Measurements from ENCODE around the gene TMEM30A.

The TMEM30A gene

DNA sequence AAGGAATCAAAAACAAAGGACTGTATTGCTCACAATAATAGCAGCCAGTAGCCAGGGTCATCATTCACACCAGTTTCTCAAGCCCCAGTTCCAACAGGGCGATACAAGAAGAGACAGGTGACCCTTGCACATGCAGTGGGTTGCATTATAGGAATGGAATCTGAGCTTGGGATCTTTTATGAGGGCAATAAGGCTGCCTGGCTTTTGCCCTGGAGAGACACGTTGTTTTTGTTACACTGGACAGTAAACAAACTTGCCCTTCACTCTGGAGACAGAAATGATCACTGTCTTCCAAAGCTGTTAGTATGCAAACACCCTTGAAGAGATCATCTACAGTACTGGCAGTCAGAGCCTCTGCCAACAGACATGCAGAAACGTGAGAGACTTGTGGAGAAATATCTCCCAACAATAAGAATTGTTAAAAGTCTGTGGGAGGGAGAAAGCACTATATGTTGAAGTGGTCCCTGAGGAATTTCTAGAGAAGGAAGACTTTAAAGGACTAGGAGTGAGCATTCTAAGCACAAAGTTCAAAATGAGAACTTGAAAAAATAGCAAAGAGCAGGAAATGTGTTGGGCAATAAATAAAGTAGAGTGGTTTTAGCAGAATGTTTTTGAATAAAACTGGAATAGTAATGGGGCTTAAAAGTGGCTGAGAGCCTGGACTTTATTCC is 72.5 kb downstream of the TMEM30A start:
- DNase-seq = no peak

DNA sequence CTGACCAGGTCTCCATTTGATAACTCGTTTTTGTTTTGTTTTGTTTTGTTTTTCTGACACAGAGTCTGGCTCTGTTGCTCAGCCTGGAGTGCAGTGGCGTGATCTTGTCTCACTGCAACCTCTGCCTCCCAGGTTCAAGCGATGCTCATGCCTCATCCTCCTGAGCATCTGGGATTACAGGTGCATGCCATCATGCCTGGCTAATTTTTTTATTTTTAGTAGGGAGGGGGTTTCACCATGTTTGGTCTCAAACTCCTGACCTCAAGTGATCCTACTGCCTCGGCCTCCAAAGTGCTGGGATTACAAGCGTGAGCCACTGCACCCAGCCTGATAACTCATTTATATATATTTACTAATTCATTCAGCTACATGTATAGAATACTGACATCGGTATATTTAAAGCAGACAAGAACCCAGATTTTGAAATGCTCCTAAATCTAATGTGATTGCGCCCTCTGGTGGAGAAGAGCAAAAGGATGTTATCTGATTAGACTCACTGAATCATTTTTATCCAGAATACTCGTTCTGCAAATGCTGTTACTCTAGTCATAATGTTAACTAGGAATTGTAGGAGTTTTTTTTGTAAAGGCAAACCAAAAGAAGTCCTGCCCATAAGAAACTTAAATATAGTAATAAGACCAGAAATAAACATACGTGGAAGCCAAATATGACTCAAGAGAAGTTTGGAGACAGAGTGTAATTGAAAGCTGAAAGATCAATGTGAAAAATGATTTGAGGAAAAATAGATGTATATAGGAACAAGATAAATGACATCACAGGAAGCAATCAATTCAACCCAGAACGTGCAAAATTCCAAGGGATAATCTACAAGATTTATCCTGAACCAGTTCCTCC is 73.5 kb downstream of the TMEM30A start:
- peak; percentile 80 for DNase-seq

DNA sequence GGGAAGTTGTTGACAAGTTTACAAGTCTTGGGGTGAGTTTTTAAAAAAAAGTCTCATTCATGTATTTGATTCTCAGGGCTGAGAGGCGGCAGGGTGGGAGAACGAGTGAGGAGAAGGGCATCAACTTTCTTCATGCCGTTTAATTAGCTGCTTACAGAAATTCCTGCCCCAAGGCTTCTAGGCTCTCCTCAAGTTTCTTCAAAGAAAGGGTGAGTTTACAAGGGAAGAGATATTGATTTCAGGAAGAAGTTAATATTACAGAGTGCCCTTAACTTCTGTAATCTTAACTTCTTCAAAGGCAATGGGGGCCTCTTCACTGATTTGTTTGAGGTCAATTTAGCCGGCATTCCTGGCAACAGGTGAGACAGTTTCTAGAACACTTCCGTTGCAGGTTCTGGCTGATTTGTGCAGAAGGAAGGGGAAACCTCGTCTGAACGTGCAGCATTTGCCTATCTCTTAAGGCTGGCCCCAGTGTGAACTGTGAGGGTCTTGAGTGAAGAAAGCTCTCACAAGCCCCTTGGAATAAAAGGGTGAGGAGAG is 75.3 kb downstream of the TMEM30A start:
- no peak for DNase-seq

DNA sequence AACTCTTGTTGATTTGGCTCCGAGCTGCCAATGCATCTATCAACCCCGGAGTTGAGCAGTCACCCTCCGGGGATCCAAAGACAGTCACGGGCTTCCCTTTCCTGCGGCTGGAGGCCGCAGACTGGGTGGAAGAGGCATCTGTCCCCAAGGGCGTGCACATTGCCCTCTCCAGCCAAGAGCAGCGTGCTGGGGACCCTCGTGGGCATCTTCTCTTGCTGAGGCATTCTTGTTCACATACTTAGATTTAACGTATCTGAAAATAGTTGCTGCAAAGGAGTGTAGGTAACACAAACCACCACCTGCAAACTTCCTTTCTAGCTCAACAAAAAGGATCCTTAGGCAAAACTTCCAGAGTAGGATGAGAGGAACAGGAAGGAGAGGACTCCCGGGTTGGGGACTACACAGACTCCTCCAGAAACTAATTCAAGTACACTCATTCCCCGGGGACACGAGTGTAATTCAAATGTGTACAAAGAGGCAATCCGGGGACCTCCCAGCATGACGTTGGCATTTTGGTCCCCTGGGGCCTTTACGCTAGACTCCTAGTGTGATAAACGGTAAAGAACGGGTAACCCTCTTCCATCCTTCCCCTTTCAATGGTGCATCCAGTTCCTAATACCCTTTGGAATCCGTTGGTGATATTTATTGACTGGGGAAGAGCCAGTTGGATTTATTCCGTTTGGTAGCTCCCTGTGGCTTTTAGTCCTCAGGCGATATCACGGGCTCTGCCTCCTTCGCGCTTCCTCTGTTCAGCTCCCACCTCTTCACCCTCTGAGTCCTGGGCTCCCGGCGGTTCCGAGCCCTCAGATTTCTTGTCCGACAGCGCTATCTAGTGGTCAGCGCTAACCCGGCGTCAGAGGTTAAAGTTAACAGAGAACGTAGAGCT is 76.1 kb downstream of the TMEM30A start:
- peak; percentile 86 for DNase-seq

DNA sequence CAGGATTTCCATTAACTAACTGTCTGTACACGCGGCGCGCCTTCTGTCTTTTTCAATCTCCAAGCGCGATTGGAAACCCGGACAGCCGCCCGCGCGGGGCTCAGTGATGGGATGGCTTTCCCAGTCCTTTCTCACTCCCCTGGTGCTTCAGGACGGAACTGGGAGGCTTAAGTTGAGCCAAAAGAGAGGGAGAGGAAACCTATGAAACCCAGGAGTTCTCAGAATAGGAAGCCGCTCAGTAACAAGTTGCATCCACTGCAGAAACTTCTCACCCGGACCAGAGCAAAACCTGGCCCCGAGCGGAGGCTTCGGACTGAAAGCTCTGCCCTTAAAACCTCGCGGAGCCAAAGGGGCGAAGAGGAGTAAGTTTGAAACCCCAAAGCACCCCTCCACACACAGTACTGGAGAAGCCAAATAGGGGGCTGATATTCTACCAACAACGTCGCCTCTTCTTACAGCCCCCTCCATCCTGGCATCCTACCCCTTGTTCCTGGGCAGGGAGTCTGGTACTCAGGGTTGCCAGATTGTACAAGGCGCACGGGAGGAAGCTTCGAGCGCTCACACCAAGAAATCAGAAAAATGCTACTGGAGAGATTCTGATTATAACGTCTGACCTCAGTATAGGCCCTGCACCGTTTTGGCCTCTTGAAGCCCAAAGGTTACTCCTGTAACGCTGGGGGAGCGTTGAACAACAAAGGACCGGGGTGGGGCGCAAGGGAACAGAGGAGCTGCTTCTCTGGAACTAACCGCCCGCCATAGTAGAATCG is 77.8 kb downstream of the TMEM30A start:
- no peak for DNase-seq

DNA sequence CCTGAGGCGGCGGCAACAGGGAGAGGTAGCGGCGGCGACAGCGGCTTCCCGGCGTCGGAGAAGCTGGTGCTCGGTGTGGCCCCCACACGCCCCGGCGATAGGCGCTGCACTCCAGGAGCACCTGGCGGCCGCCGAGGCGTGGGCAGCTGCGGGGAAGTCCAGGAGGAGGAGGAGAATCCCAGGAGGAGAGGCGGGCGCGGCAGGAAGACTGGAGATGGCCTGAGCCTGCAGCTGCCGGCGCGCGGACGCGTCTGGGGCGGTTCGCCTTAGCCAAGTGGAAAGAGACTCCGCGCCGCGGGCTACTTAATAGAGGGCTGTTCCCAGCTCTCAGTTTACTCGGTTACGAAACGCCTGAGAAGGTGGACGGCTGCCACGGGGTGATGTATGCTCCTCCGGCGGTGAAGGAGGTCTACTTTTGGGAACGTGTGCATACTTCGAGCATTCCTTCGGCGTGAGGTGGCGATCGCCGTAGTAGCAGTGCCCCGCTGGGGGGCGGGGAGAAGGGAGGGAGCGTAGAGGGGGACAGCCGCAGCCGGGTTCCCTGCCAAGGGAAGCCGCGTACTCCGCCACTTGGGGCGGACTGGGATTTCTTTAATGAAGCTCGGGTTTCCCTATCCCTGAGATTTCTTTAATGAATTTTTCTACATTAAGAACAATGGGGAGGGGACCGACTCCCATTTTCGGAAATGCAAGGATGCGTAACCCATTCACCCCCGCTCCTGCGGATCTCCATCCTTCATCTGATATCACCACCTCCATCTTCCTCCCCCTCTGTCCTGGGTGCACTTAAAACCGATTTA is 78.6 kb downstream of the TMEM30A start, which contains the start of gene COL12A1:
Gene COL12A1 (minus strand): TSS at position 278 of the 800 bp plus-strand sequence. CDS start 3,261 bp downstream, outside the sequence.
- DNase-seq = no peak

DNA sequence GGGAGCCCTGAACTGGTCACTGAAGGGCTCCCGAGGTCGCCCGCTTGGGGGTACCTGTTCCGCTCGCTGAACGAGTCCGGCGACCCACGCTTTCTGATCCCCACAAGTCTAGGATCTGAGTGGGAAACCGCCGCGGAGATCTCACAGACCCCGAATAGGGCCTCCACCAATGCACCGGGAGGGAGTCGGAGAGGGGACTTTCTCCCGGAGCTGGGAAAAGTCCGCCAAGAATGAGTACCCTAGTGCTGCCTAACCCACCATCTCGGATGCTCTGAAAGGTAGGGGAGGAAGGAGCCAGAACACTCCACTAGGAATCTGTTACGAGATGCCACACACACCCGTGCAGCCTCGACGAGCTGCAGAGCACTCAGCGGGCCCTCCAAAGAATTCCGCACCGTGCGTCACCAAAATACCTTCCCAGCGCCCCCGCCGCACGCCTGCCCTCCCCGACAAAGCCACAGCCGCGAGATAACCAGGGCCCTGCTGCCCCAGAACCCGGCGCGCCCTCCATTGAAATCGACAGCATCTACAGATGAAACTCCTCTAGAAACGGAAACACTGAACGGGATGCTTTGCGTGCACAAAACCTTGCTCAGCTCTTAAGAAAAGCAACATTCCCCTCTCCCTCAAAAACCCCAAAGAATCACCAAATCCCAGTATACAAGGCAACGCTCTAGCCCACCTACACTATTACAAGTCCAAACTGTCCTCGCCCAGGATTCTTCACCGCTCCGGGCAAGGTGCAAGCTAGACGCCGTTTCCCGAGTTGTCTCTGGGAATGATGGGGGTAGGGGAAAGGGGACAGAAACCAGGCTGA is 79.4 kb downstream of the TMEM30A start:
- no peak for DNase-seq

DNA sequence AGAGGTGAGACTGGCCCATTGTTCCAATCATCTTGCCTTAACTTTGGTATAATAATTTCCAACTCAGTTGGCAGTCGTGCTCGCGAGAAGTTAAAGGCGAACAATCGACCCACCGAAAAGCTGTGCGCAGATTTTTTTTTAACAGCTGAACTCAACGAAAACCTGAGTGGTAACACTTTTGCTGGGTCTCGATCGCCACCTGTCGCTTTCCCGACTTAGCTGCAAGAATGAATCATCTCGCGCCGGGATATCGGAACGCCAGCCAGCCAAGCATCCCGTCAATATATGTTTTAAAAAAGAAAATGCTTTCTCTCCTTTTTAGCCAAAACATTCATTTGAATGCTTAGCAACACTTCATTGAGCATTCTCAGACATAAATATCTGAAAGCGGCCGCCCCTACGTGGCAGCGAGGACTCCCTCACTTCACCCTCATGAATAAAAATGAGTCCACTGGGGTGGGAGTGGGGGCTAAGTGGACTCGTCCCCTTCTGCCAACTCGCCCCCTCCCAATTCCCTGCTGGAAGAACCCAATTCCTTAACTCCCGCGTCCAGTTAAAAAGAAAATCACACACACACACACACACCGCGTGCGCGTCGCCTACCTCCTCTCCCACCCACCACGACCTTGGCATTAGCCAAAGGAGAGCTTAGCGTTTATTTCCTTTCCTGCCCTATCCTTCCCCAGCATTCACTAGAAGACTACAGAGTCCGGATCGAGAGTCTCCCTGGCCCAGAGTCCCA is 80.2 kb downstream of the TMEM30A start:
- peak; percentile 55 for DNase-seq

DNA sequence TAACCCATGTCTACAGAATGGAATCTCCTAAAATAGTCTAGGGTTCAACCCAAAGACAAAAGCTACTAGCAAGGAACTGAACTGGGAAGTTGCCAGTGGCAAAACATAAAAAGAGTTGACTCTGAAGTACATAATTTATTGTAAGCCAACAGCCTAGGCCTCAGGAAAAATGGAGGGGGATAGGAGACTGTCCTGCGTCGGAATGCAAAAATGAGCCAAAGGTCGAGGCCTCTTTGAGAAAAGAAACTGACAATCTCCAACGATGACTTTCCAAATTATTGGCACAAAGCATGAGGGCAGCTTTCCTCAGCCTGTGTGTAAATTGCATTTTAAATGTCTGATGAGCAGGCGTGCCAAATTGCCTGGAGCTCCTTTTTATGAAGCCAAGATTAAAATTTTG is 80.9 kb downstream of the TMEM30A start:
- DNase-seq = no peak

Measured in RPMI8226 (cell line).